Esophagus (tissue), 2 donors: Measurements from ENCODE around the gene LTB4R. TPM values are rescaled to one million over a fixed set of nuclear protein-coding genes. Genes with fewer than 3 reads are reported as not detected.

Experiments
- H3K27ac ChIP-seq, 2 donors: one replicate each; pipeline ENCODE4 v1.5.1; 2013; ENCODE audit warnings: low read depth in 2 of 2, mild to moderate bottlenecking in 2 of 2, inconsistent platforms in 1 of 2, low read length in 1 of 2, moderate library complexity in 1 of 2
- H3K27me3 ChIP-seq, 2 donors: one replicate each; pipeline ENCODE4 v1.6.1; 2013; ENCODE audit warnings: low read length in 2 of 2, control low read depth in 1 of 2, mild to moderate bottlenecking in 1 of 2; ENCODE audit not compliant: insufficient read depth in 2 of 2, control insufficient read depth in 1 of 2
- H3K36me3 ChIP-seq, 2 donors: one replicate each; pipeline ENCODE4 v1.6.1; 2013; ENCODE audit warnings: low read length in 1 of 2; ENCODE audit not compliant: control insufficient read depth in 2 of 2, insufficient read depth in 2 of 2
- H3K4me1 ChIP-seq, 2 donors: one replicate each; pipeline ENCODE4 v1.6.1; 2013; ENCODE audit warnings: low read length in 1 of 2; ENCODE audit not compliant: control insufficient read depth in 2 of 2, insufficient read depth in 2 of 2
- H3K4me3 ChIP-seq, 2 donors: one replicate each; pipeline ENCODE4 v1.5.1; 2013; ENCODE audit warnings: low read length in 2 of 2, mild to moderate bottlenecking in 2 of 2, low read depth in 1 of 2, moderate library complexity in 1 of 2
- H3K9me3 ChIP-seq, 2 donors: one replicate each; pipeline ENCODE4 v1.6.1; 2013; ENCODE audit warnings: mild to moderate bottlenecking in 2 of 2, low read depth in 1 of 2, low read length in 1 of 2, moderate library complexity in 1 of 2; ENCODE audit not compliant: control insufficient read depth in 2 of 2, insufficient read depth in 1 of 2
- WGBS, 2 donors: extraction: QIAGEN DNeasy Blood & Tissue Kit; methylation state at CpG; one replicate each; pipeline ENCODE4 v1.1.7; 2013; 5-methylcytosine and 5-hydroxymethylcytosine counted together
- polyA plus RNA-seq, 2 donors: library from polyadenylated mRNA; stranded (reverse); fragments of 200-250 nt; gene quantifications; one replicate each; pipeline ENCODE4 v1.2.3, GENCODE V29; 2013
- donor health status: healthy with polysubstance abuse.
- donor health status: Bipolar disorder and iron deficiency.

LTB4R gene
- polyA plus RNA-seq, 2 donors, result 63.3 to 73.6 TPM

GRCh38 chr14:24309538-24310264 lies 1.6 kb upstream of the LTB4R start, which contains the start of gene LTB4R2:
LTB4R2 (plus strand) TSS chr14:24310140; CDS start chr14:24310665, 525 bp downstream.
- H3K9me3 ChIP-seq, result no peaks in the 10 kb centered on the region
- peak within 1 kb of the TSS; percentile 47 to 70 for H3K4me3 ChIP-seq
- H3K4me1 ChIP-seq, result peaks cover 6 to 35% of the 10 kb centered on the region in 2 donors
- 46 to 48% methylated on average over 5 of the region's 5 CpGs for WGBS, 2 donors
- peaks cover 10 to 26% of the 10 kb centered on the region in 2 donors for H3K36me3 ChIP-seq
- no peaks in the 10 kb centered on the region for H3K27me3 ChIP-seq
- peak within 1 kb of the TSS; percentile 93 to 94 for H3K27ac ChIP-seq

- Histone ChIP-seq H3K27me3 (no peaks in the 10 kb centered on the region), H3K4me1 (peaks cover 6 to 41% of the 10 kb centered on the region in 2 donors), H3K36me3 (peaks cover 7 to 21% of the 10 kb centered on the region in 2 donors), H3K9me3 (no peaks in the 10 kb centered on the region), H3K4me3 (peak overlapping the region; percentile 47 to 70), H3K27ac (peak overlapping the region; percentile 93 to 94)
- WGBS, 2 donors, result 15 to 23% methylated on average over 5 of the region's 5 CpGs
Observed at GRCh38 chr14:24310265-24310645, 1.0 kb upstream of the LTB4R start.

- Histone ChIP-seq H3K27ac (peak overlapping the region; percentile 93 to 94), H3K9me3 (no peaks in the 10 kb centered on the region), H3K36me3 (peaks cover 3 to 7% of the 10 kb centered on the region in 2 donors), H3K4me1 (peaks cover 13 to 57% of the 10 kb centered on the region in 2 donors), H3K4me3 (peak overlapping the region; percentile 47 to 70), H3K27me3 (no peaks in the 10 kb centered on the region)
- 72 to 91% methylated on average over 1 of the region's 1 CpG for WGBS, 2 donors
Observed at GRCh38 chr14:24311837-24312615, 724 bp downstream of the LTB4R start.

GRCh38 chr14:24312736-24313507 lies 1.6 kb downstream of the LTB4R start:
- Histone ChIP-seq H3K36me3 (no peaks in the 10 kb centered on the region), H3K4me3 (peak overlapping the region in 1 of 2 donors; percentile 16), H3K27ac (peak overlapping the region; percentile 79 to 94), H3K4me1 (peaks cover 13 to 57% of the 10 kb centered on the region in 2 donors), H3K27me3 (no peaks in the 10 kb centered on the region), H3K9me3 (no peaks in the 10 kb centered on the region)
- 66 to 69% methylated on average over 9 of the region's 9 CpGs for WGBS, 2 donors

GRCh38 chr14:24313913-24314312 lies 2.6 kb downstream of the LTB4R start:
- H3K9me3 ChIP-seq, result no peaks in the 10 kb centered on the region
- H3K27ac ChIP-seq, result peak overlapping the region; percentile 46 to 93
- H3K4me3 ChIP-seq, result no peak overlapping the region
- peaks cover 13 to 57% of the 10 kb centered on the region in 2 donors for H3K4me1 ChIP-seq
- 87% methylated on average over 2 of the region's 2 CpGs for WGBS, 2 donors
- no peaks in the 10 kb centered on the region for H3K27me3 ChIP-seq
- H3K36me3 ChIP-seq, result no peaks in the 10 kb centered on the region

DNA sequence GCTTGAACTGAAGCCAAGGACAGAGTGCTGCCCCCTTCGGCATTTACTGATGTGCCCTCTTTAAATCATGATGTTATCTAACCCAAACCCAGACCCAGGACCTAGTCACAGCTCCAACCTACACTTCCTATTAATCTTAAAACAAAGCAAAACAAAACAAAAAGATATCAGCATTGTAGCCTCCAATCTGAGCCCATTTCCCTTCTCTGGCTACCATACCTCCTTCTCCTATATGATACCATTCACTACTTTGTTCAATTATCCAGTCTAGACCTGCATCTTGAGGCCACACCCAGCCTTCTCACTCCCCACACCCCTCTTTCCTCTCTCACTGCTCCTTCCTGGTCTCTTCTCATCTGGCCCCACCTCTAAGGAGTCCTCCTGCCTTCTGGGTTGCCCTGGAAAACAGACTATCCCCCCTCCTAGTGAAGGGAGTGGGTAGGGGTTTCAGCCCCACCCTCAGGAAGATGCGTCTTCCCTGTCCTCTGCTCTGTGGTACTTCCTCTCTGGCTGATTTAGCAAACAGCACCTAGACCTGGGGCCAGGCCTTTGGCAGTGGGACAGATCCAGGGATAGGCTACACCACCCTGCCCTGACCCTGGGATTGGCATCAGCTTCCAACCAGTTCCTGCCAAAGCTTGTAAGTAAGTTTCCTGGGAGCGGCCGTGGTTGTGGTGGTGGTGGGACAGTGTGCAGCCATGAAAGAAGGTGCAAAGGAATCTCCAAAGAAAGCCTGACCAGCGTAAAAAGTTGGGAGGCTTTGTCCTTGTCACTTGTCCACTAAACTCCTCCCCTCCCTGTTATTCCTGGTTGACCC lies 3.3 kb downstream of the LTB4R start:
- Histone ChIP-seq H3K9me3 (no peaks in the 10 kb centered on the region), H3K27me3 (no peaks in the 10 kb centered on the region), H3K4me1 (peaks cover 12 to 52% of the 10 kb centered on the region in 2 donors), H3K4me3 (no peak overlapping the region), H3K27ac (peak overlapping the region; percentile 46 to 93), H3K36me3 (no peaks in the 10 kb centered on the region)
- WGBS, 2 donors, result 50 to 58% methylated on average over 5 of the region's 5 CpGs

- 74 to 79% methylated on average over 10 of the region's 10 CpGs for WGBS, 2 donors
- Histone ChIP-seq H3K27ac (peak overlapping the region; percentile 46 to 93), H3K4me1 (peaks cover 11 to 45% of the 10 kb centered on the region in 2 donors), H3K9me3 (no peaks in the 10 kb centered on the region), H3K4me3 (no peak overlapping the region), H3K27me3 (no peaks in the 10 kb centered on the region), H3K36me3 (no peaks in the 10 kb centered on the region)
Observed at GRCh38 chr14:24315243-24315806, 4.0 kb downstream of the LTB4R start.

DNA sequence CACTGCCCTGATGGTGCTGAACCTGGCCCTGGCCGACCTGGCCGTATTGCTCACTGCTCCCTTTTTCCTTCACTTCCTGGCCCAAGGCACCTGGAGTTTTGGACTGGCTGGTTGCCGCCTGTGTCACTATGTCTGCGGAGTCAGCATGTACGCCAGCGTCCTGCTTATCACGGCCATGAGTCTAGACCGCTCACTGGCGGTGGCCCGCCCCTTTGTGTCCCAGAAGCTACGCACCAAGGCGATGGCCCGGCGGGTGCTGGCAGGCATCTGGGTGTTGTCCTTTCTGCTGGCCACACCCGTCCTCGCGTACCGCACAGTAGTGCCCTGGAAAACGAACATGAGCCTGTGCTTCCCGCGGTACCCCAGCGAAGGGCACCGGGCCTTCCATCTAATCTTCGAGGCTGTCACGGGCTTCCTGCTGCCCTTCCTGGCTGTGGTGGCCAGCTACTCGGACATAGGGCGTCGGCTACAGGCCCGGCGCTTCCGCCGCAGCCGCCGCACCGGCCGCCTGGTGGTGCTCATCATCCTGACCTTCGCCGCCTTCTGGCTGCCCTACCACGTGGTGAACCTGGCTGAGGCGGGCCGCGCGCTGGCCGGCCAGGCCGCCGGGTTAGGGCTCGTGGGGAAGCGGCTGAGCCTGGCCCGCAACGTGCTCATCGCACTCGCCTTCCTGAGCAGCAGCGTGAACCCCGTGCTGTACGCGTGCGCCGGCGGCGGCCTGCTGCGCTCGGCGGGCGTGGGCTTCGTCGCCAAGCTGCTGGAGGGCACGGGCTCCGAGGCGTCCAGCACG lies 4.7 kb downstream of the LTB4R start:
- Histone ChIP-seq H3K4me3 (no peak overlapping the region), H3K9me3 (no peaks in the 10 kb centered on the region), H3K4me1 (peaks cover 11 to 39% of the 10 kb centered on the region in 2 donors), H3K36me3 (no peaks in the 10 kb centered on the region), H3K27ac (peak overlapping the region; percentile 46 to 93), H3K27me3 (no peaks in the 10 kb centered on the region)
- WGBS, 2 donors, result 39 to 48% methylated on average over 69 to 70 of the region's 70 CpGs
